ENCODE measurements around the gene HSD17B7. TPM values are rescaled to one million over a fixed set of nuclear protein-coding genes. Genes with fewer than 3 reads are reported as not detected.
"Not testable (repeated sequence)": the region's sequence is repeated elsewhere in the genome, so short reads cannot be mapped to it uniquely, and the experiment has no call there.

HSD17B7 gene
- total RNA-seq, 1 donor from 2014 or later, result 38.7 TPM

DNA sequence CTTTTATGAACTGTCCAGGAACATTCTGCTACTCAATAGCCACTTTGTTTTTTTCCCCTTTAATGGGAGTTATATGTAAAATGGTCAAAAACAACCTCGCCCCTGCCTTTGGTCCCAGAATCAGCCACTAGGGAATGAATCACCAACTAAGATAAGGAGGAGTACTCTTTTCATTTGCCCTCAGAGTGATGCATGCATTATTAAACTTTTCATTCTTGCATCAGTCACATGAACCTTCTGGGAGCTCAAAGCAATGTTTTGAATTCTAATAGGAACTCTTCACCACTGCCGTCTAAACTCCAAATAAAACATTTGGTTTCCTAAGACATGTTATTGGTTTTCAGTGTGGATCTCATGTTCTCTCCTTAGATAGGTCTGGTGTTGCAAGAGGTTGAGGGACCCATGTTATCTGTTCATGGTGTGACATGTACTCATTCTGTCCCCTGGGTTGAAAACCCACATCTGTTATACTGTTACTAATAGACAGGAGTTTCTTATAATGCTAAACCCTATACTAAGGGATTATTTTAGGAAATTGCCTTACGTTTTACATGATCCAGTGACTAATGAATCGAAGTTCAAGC lies 17.8 kb upstream of the HSD17B7 start:
- Mint-ChIP-seq H3K36me3 (ENCODE audit: unreplicated experiment) (no peaks in the 10 kb centered on the region), H3K4me1 (ENCODE audit: low read depth, unreplicated experiment) (no peaks in the 10 kb centered on the region), H3K27ac (ENCODE audit: unreplicated experiment) (no peak overlapping the region), H3K4me3 (ENCODE audit: unreplicated experiment) (no peak overlapping the region), H3K27me3 (ENCODE audit: unreplicated experiment) (no peaks in the 10 kb centered on the region), H3K9me3 (ENCODE audit: unreplicated experiment) (no peaks in the 10 kb centered on the region)
- no peak for DNase-seq
- no peak for TF ChIP-seq CTCF (IDR thresholded peaks at IDR 0.05; ENCODE audit: partially characterized antibody, unreplicated experiment)

- H3K27me3 Mint-ChIP-seq (ENCODE audit: unreplicated experiment), result peaks cover 2% of the 10 kb centered on the region
- H3K36me3 Mint-ChIP-seq (ENCODE audit: unreplicated experiment), result no peaks in the 10 kb centered on the region
- no peaks in the 10 kb centered on the region for H3K4me1 Mint-ChIP-seq (ENCODE audit: low read depth, unreplicated experiment)
- no peak for TF ChIP-seq CTCF (IDR thresholded peaks at IDR 0.05; ENCODE audit: partially characterized antibody, unreplicated experiment)
- peaks cover 2% of the 10 kb centered on the region for H3K9me3 Mint-ChIP-seq (ENCODE audit: unreplicated experiment)
- no peak overlapping the region for H3K4me3 Mint-ChIP-seq (ENCODE audit: unreplicated experiment)
- no peak for DNase-seq
- H3K27ac Mint-ChIP-seq (ENCODE audit: unreplicated experiment), result no peak overlapping the region
Measured at GRCh38 chr1:162774007-162774406, 16.5 kb upstream of the HSD17B7 start.

DNA sequence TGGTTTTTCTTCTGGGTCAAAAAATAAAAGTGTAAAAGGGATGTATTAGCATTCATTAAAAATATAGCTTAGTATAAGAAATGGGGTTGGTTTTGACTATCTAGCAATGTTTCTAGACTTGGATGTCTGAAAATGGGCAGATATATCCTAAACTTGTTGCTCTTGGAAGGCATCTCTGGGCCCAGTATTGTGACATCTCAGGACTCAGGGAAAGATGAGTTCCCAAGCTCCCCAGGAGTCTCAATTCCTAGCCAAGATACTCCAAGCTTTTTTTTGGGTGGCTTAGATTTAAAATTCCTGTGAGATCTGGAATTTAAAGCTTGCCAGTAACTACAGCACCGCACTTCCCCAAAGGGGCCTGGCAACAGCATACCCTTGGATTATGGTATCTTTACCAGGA lies 11.5 kb upstream of the HSD17B7 start:
- no peaks in the 10 kb centered on the region for H3K36me3 Mint-ChIP-seq (ENCODE audit: unreplicated experiment)
- peaks cover 2% of the 10 kb centered on the region for H3K9me3 Mint-ChIP-seq (ENCODE audit: unreplicated experiment)
- H3K4me3 Mint-ChIP-seq (ENCODE audit: unreplicated experiment), result no peak overlapping the region
- no peak for TF ChIP-seq CTCF (IDR thresholded peaks at IDR 0.05; ENCODE audit: partially characterized antibody, unreplicated experiment)
- H3K27me3 Mint-ChIP-seq (ENCODE audit: unreplicated experiment), result peaks cover 2% of the 10 kb centered on the region
- H3K4me1 Mint-ChIP-seq (ENCODE audit: low read depth, unreplicated experiment), result no peaks in the 10 kb centered on the region
- H3K27ac Mint-ChIP-seq (ENCODE audit: unreplicated experiment), result no peak overlapping the region
- DNase-seq, result no peak

- no peak for TF ChIP-seq CTCF (IDR thresholded peaks at IDR 0.05; ENCODE audit: partially characterized antibody, unreplicated experiment)
Measured at GRCh38 chr1:162782671-162783070, 7.8 kb upstream of the HSD17B7 start.

GRCh38 chr1:162784926-162785325 lies 5.6 kb upstream of the HSD17B7 start:
- H3K9me3 Mint-ChIP-seq (ENCODE audit: unreplicated experiment); H3K36me3 Mint-ChIP-seq (ENCODE audit: unreplicated experiment); H3K4me3 Mint-ChIP-seq (ENCODE audit: unreplicated experiment); H3K27ac Mint-ChIP-seq (ENCODE audit: unreplicated experiment); DNase-seq; H3K4me1 Mint-ChIP-seq (ENCODE audit: low read depth, unreplicated experiment); H3K27me3 Mint-ChIP-seq (ENCODE audit: unreplicated experiment): not testable (repeated sequence)

More at GRCh38 chr1:162782671-162783070, 7.8 kb upstream of the HSD17B7 start:
- no peak overlapping the region for H3K4me3 Mint-ChIP-seq (ENCODE audit: unreplicated experiment)
- no peaks in the 10 kb centered on the region for H3K4me1 Mint-ChIP-seq (ENCODE audit: low read depth, unreplicated experiment)
- H3K27ac Mint-ChIP-seq (ENCODE audit: unreplicated experiment), result no peak overlapping the region
- H3K27me3 Mint-ChIP-seq (ENCODE audit: unreplicated experiment), result peaks cover 2% of the 10 kb centered on the region
- peaks cover 2% of the 10 kb centered on the region for H3K9me3 Mint-ChIP-seq (ENCODE audit: unreplicated experiment)
- no peaks in the 10 kb centered on the region for H3K36me3 Mint-ChIP-seq (ENCODE audit: unreplicated experiment)
- no peak for DNase-seq

DNA sequence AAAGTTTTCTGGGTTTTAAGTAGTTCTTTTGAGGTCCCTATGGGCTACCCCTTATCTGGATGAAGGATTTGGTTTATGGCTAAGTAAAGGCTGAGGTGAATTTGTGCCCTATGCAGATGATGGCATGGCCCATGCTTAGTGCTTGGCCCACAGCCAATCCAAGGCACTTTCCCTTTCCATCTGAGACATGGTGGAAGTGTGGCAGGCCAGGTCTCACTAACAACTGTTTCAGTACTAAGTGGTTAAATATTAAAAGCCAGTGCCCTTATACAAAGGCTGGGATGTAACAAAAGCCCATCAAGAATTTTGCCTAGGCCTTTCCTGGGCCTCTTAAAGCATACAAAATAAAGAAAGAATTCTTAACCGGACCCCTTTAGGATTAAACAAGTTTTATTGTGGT lies 1.7 kb upstream of the HSD17B7 start:
- not testable (repeated sequence) for H3K27ac Mint-ChIP-seq (ENCODE audit: unreplicated experiment); H3K27me3 Mint-ChIP-seq (ENCODE audit: unreplicated experiment); H3K36me3 Mint-ChIP-seq (ENCODE audit: unreplicated experiment); DNase-seq; H3K9me3 Mint-ChIP-seq (ENCODE audit: unreplicated experiment); H3K4me1 Mint-ChIP-seq (ENCODE audit: low read depth, unreplicated experiment); H3K4me3 Mint-ChIP-seq (ENCODE audit: unreplicated experiment)

- not testable (repeated sequence) for H3K36me3 Mint-ChIP-seq (ENCODE audit: unreplicated experiment); H3K9me3 Mint-ChIP-seq (ENCODE audit: unreplicated experiment); H3K27ac Mint-ChIP-seq (ENCODE audit: unreplicated experiment)
Measured at GRCh38 chr1:162790985-162791357, 469 bp downstream of the HSD17B7 start.

DNA sequence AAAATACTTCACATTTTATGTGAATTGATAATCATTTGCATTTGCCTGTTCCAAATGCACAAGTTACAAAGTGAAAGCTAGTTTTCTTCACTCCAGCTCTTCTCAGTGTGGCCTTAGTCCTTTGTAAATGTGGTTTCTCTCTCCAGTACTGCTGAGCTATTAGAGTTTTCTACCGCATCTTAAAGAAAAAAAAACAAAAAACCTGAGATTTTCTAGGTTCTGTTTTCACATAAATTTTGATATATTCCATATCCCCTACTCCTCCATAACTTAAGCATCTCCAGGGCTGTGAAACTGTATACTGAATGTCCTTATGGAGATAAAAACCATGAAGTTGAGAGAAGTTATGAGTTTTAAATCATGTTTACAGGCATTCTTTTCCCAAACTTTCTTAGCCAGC lies 3.8 kb downstream of the HSD17B7 start:
- H3K4me1 Mint-ChIP-seq (ENCODE audit: low read depth, unreplicated experiment), result peaks cover 11% of the 10 kb centered on the region
- H3K9me3 Mint-ChIP-seq (ENCODE audit: unreplicated experiment); H3K4me3 Mint-ChIP-seq (ENCODE audit: unreplicated experiment); DNase-seq; H3K27ac Mint-ChIP-seq (ENCODE audit: unreplicated experiment); H3K36me3 Mint-ChIP-seq (ENCODE audit: unreplicated experiment); H3K27me3 Mint-ChIP-seq (ENCODE audit: unreplicated experiment): not testable (repeated sequence)

More at GRCh38 chr1:162790985-162791357, 469 bp downstream of the HSD17B7 start:
- peak overlapping the region; percentile 87 for H3K4me3 Mint-ChIP-seq (ENCODE audit: unreplicated experiment)
- DNase-seq; H3K4me1 Mint-ChIP-seq (ENCODE audit: low read depth, unreplicated experiment); H3K27me3 Mint-ChIP-seq (ENCODE audit: unreplicated experiment): not testable (repeated sequence)

Data from glutamatergic neuron (in vitro differentiated cells).